SK-N-SH (cell line): Measurements from ENCODE around the gene SPAG9. TPM values are rescaled to one million over a fixed set of nuclear protein-coding genes. Genes with fewer than 3 reads are reported as not detected.

Experiments used
- CTCF ChIA-PET: fragments of 300-600, 350-600 bp; formaldehyde crosslinking; extraction: SDS; loops from one replicate; lab custom pipeline; 2021; lab: Yijun Ruan, JAX
- POLR2A ChIA-PET: fragments of 350-600 bp; sonication (Branson Sonifier 250); formaldehyde crosslinking; extraction: SDS; loops from one replicate; lab custom pipeline; 2020; ENCODE audit warnings: antibody characterized with exemption, inconsistent platforms; lab: Yijun Ruan, JAX
- DNase-seq: peaks from one replicate; pipeline ENCODE4 v3.0.0; 2012
- H2AFZ ChIP-seq: fragments of 200-600 bp; sonication (generic); 2 replicates; pipeline ENCODE4 v1.8.1; 2016; ENCODE audit warnings: antibody characterized with exemption, mild to moderate bottlenecking, low read depth
- H3F3A ChIP-seq: fragments of 200-600 bp; sonication (generic); replicated peaks from 2 replicates; pipeline ENCODE3; 2016; ENCODE audit warnings: antibody characterized with exemption, mild to moderate bottlenecking; ENCODE audit not compliant: insufficient read depth
- H3K27ac ChIP-seq, 2 experiments: fragments of 200-500 bp in 1 of 2; fragments of 200-600 bp in 1 of 2; sonication (Bioruptor generic) in 1 of 2; sonication (generic), shearing (Covaris generic) in 1 of 2; 2 replicates each; pipeline versions ENCODE4 v1.5.1 to v1.6.1; 2014 to 2016; ENCODE audit warnings: low read depth in 2 of 2, inconsistent platforms in 1 of 2, low read length in 1 of 2, mild to moderate bottlenecking in 1 of 2, mixed read lengths in 1 of 2
- H3K27me3 ChIP-seq: fragments of 200-600 bp; sonication (generic), shearing (Covaris generic); 2 replicates; pipeline ENCODE4 v1.6.1; 2016; ENCODE audit warnings: mixed run types; ENCODE audit not compliant: insufficient read depth
- H3K36me3 ChIP-seq, 2 experiments: fragments of 200-500 bp in 1 of 2; fragments of 200-600 bp in 1 of 2; sonication (Bioruptor generic) in 1 of 2; sonication (generic) in 1 of 2; replicated peaks in 1 of 2; 2 replicates each; pipeline versions ENCODE3 to v1.5.1; 2014 to 2016; ENCODE audit warnings: low read length in 1 of 2, mild to moderate bottlenecking in 1 of 2; ENCODE audit not compliant: insufficient read depth in 2 of 2, control insufficient read depth in 1 of 2
- H3K4me1 ChIP-seq, 2 experiments: fragments of 200-500 bp in 1 of 2; fragments of 200-600 bp in 1 of 2; sonication (Bioruptor generic) in 1 of 2; sonication (generic), shearing (Covaris generic) in 1 of 2; 2 replicates each; pipeline versions ENCODE4 v1.5.1 to v1.6.1; 2014 to 2016; ENCODE audit warnings: low read depth in 1 of 2, low read length in 1 of 2, mixed run types in 1 of 2; ENCODE audit not compliant: insufficient read depth in 2 of 2, control insufficient read depth in 1 of 2
- H3K4me2 ChIP-seq: fragments of 200-600 bp; sonication (generic), shearing (Covaris generic); 2 replicates; pipeline ENCODE4 v1.6.1; 2017; ENCODE audit warnings: mixed run types
- H3K4me3 ChIP-seq, 2 experiments: fragments of 200-500 bp in 1 of 2; fragments of 200-600 bp in 1 of 2; sonication (Bioruptor generic) in 1 of 2; sonication (generic), shearing (Covaris generic) in 1 of 2; 2 replicates each; pipeline versions ENCODE4 v1.5.1 to v1.8.1; 2014 to 2016; ENCODE audit warnings: low read depth in 2 of 2, inconsistent platforms in 1 of 2, low read length in 1 of 2, mild to moderate bottlenecking in 1 of 2, mixed read lengths in 1 of 2, moderate library complexity in 1 of 2
- H3K79me2 ChIP-seq: fragments of 200-600 bp; sonication (generic); 2 replicates; pipeline ENCODE4 v1.8.1; 2017; ENCODE audit warnings: mild to moderate bottlenecking; ENCODE audit not compliant: insufficient read depth
- H3K9ac ChIP-seq: fragments of 200-600 bp; sonication (generic); 2 replicates; pipeline ENCODE4 v1.6.1; 2017; ENCODE audit warnings: mixed run types
- H3K9me2 ChIP-seq: fragments of 200-600 bp; sonication (generic); 2 replicates; pipeline ENCODE4 v1.6.1; 2017; ENCODE audit warnings: mixed run types
- H3K9me3 ChIP-seq: fragments of 200-600 bp; sonication (generic); 2 replicates; pipeline ENCODE4 v1.6.1; 2017; ENCODE audit warnings: mixed run types, mild to moderate bottlenecking, moderate library complexity
- H4K20me1 ChIP-seq: fragments of 200-600 bp; sonication (generic); 2 replicates; pipeline ENCODE4 v1.6.1; 2017; ENCODE audit warnings: mild to moderate bottlenecking, mixed run types; ENCODE audit not compliant: insufficient read depth
- EP300 ChIP-seq, 2 experiments: IDR thresholded peaks; 2 replicates each; pipeline versions ENCODE4 v1.4.0 to v1.6.1; 2012; ENCODE audit warnings: borderline replicate concordance in 1 of 2, low read depth in 1 of 2, low read length in 1 of 2
- FOSL2 ChIP-seq: IDR thresholded peaks from 2 replicates; pipeline ENCODE4 v1.4.0; 2012; ENCODE audit warnings: low read depth, mild to moderate bottlenecking, moderate library complexity, borderline replicate concordance
- FOXJ3 ChIP-seq: sonication (generic); formaldehyde crosslinking; IDR thresholded peaks from 2 replicates; pipeline ENCODE4 v1.5.1; 2020; ENCODE audit warnings: mild to moderate bottlenecking, missing genetic modification reagents
- JUND ChIP-seq: IDR thresholded peaks from 2 replicates; pipeline ENCODE4 v1.4.0; 2012
- MAX ChIP-seq: IDR thresholded peaks from 2 replicates; pipeline ENCODE4 v1.4.0; 2012; ENCODE audit warnings: low read depth
- MXI1 ChIP-seq: IDR thresholded peaks from 2 replicates; pipeline ENCODE4 v1.6.1; 2012; ENCODE audit warnings: mild to moderate bottlenecking, low read depth, low read length, improper control_type of control experiment
- PBX3 ChIP-seq: IDR thresholded peaks from 2 replicates; pipeline ENCODE4; 2012
- POLR2AphosphoS5 ChIP-seq: IDR thresholded peaks from 2 replicates; pipeline ENCODE4 v1.6.1; 2012; ENCODE audit warnings: low read depth, low read length
- RCOR1 ChIP-seq: fragments of 150-350 bp; IDR thresholded peaks from 2 replicates; pipeline ENCODE4 v1.6.1; 2017; ENCODE audit warnings: antibody characterized with exemption, low read length
- RXRA ChIP-seq: IDR thresholded peaks from 2 replicates; pipeline ENCODE4 v1.4.0; 2012; ENCODE audit warnings: low read depth, mild to moderate bottlenecking, borderline replicate concordance
- SMC3 ChIP-seq: IDR thresholded peaks from 2 replicates; pipeline ENCODE4 v1.6.1; 2012; ENCODE audit warnings: low read depth, low read length, improper control_type of control experiment
- WGBS: methylation state at CpG from one replicate; pipeline ENCODE4 v1.1.6; 2017; ENCODE audit warnings: low lambda C conversion rate; 5-methylcytosine and 5-hydroxymethylcytosine counted together
- polyA plus RNA-seq, 3 experiments: library from polyadenylated mRNA; depleted of rRNA; stranded (reverse); fragments of >200 nt; gene quantifications; 2 replicates each; pipeline ENCODE4 v1.2.3, GENCODE V29; 2012
- TF ChIP-seq, protein P1 (sequence below): IDR thresholded peaks from 2 replicates; pipeline ENCODE4 v1.4.0; 2012; ENCODE audit warnings: low read depth, borderline replicate concordance
- TF ChIP-seq, protein P2 (sequence below): fragments of 150-350 bp; IDR thresholded peaks from 2 replicates; pipeline ENCODE4 v1.6.1; 2016; ENCODE audit warnings: mild to moderate bottlenecking, low read depth, low read length

The SPAG9 gene
- polyA plus RNA-seq, 1 of the 3 experiments (the other 2 are of a cell fraction) = 32.1 TPM

GRCh38 chr17:51060396-51060795 is 60.3 kb downstream of the SPAG9 start:
- Histone ChIP-seq H3K9ac (peak overlapping the region; percentile 36; the same call in 1 of the 2 replicates), H3K4me3 (no peak overlapping the region), H3F3A (peaks cover 29% of the 10 kb centered on the region), H3K9me2 (no peaks in the 10 kb centered on the region), H3K79me2 (peaks cover 87% of the 10 kb centered on the region), H3K27me3 (no peaks in the 10 kb centered on the region), H3K9me3 (no peaks in the 10 kb centered on the region), H2AFZ (no peak overlapping the region), H3K4me2 (peak overlapping the region; percentile 48), H4K20me1 (no peaks in the 10 kb centered on the region), H3K4me1 (peaks cover 4 to 10% of the 10 kb centered on the region in 2 experiments; a peak in 3 of 4 replicates), H3K36me3 (no peaks in the 10 kb centered on the region), H3K27ac (peak overlapping the region in 1 of 2 experiments; percentile 78; a peak in 2 of 4 replicates)
- TF ChIP-seq MXI1 (no peak), SMC3 (no peak), JUND (no peak), EP300 (IDR thresholded peaks at IDR 0.05; ENCODE audit: borderline replicate concordance in 1 of 2, low read depth in 1 of 2, low read length in 1 of 2) (no peak), MAX (no peak), FOXJ3 (CRISPR knock-in tag) (no peak), PBX3 (no peak), RCOR1 (no peak), POLR2AphosphoS5 (no peak)
- ChIA-PET CTCF (interaction anchor here (0.8 to 13.4 kb wide), 6 partner anchors 16 to 243 kb away, joined by 3 to 247 read pairs (median 4); no protein-coding TSS in a partner anchor), POLR2A (no interaction called here)
- WGBS = 98% methylated on average over 5 of the region's 5 CpGs
- no peak for DNase-seq

- Histone ChIP-seq H3K36me3 (no peaks in the 10 kb centered on the region), H3K4me1 (peaks cover 4 to 10% of the 10 kb centered on the region in 2 experiments; a peak in 3 of 4 replicates), H3K27me3 (no peaks in the 10 kb centered on the region), H3K4me3 (peak overlapping the region in 1 of 2 experiments; percentile 18; a peak in 1 of 4 replicates), H3K4me2 (peak overlapping the region; percentile 48), H3K79me2 (peaks cover 89% of the 10 kb centered on the region), H3K9ac (peak overlapping the region; percentile 36; the same call in 1 of the 2 replicates), H3K9me3 (no peaks in the 10 kb centered on the region)
- WGBS = 44% methylated on average over 2 of the region's 2 CpGs
- POLR2A ChIA-PET = no interaction called here
- no peak for DNase-seq
- TF ChIP-seq RXRA = no peak
- peak; percentile 59; the same call in 1 of the 2 replicates for TF ChIP-seq FOSL2
- peak; percentile 40; the same call in 1 of the 2 replicates for TF ChIP-seq JUND
- TF ChIP-seq, protein P1, sequence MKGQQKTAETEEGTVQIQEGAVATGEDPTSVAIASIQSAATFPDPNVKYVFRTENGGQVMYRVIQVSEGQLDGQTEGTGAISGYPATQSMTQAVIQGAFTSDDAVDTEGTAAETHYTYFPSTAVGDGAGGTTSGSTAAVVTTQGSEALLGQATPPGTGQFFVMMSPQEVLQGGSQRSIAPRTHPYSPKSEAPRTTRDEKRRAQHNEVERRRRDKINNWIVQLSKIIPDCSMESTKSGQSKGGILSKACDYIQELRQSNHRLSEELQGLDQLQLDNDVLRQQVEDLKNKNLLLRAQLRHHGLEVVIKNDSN = no peak
- TF ChIP-seq, protein P2, sequence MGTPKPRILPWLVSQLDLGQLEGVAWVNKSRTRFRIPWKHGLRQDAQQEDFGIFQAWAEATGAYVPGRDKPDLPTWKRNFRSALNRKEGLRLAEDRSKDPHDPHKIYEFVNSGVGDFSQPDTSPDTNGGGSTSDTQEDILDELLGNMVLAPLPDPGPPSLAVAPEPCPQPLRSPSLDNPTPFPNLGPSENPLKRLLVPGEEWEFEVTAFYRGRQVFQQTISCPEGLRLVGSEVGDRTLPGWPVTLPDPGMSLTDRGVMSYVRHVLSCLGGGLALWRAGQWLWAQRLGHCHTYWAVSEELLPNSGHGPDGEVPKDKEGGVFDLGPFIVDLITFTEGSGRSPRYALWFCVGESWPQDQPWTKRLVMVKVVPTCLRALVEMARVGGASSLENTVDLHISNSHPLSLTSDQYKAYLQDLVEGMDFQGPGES = no peak
- TF ChIP-seq, all 33 proteins: peak for 2
- H4K20me1 ChIP-seq = no peaks in the 10 kb centered on the region
- H3K27ac ChIP-seq = peak overlapping the region in 1 of 2 experiments; percentile 78; a peak in 2 of 4 replicates
- no peak overlapping the region for H2AFZ ChIP-seq
- CTCF ChIA-PET = interaction anchor here (1.2 to 13.4 kb wide), 3 partner anchors 15 to 196 kb away, joined by 3 to 247 read pairs (median 117); no protein-coding TSS in a partner anchor
- peaks cover 29% of the 10 kb centered on the region for H3F3A ChIP-seq
- H3K9me2 ChIP-seq = no peaks in the 10 kb centered on the region
Observed at GRCh38 chr17:51059781-51060180, 60.9 kb downstream of the SPAG9 start.
